HuH-7.5 (cell line): ENCODE results near the gene AQP11.

Source experiments
- DNase-seq: peaks from one replicate; pipeline ENCODE4 v3.0.0; 2011; ENCODE audit warnings: low spot score

The AQP11 gene

DNA sequence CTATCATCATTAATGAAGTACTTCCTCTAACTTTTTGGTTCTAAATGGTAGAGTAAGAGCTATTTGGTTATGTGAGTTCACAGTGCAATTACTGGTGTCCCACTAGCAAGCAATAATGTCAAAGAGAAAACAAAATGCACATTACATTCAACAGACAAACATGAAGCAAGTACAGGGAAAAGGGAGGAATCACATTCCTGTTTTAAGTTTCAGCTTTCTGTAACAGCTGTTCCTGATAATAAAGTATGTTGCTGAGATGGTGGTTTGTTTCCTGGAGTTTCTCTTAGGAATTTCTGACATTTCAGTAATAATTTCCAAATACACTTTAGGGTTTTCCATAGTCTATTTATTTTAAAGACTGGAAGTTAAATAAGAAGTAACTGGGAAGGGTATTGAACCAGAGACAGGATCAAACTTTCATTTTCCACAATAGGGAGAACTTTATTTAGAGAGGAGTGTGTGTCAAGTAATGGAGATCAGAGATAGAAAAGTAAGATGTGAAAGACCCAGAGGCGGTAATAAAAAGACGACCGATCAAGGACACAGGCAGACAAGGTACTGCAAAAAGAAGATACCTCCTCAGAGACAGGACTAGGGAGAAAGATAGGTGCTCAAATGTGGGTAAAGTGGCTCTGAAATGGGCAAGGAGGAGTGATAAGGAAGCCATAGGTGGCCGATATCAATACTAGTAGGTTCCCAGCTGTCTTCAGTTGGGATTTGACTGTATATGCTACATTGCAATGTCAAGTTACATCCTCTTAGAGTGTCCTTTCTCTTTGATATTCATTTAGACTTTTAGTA, 68.7 kb downstream of the AQP11 start:
- no peak for DNase-seq
